OCI-LY1 (cell line): ENCODE results near the gene BABAM2.

Experiments
- EZH2 ChIP-seq: fragments of 200-600 bp; sonication (generic), shearing (Covaris generic); IDR thresholded peaks from 2 replicates; pipeline ENCODE4 v1.8.0; 2017; ENCODE audit warnings: borderline replicate concordance, mixed run types, mild to moderate bottlenecking, antibody characterized with exemption, low read length, moderate library complexity, mixed read lengths
- TF ChIP-seq, protein P1 (sequence below): fragments of 200-600 bp; sonication (generic), shearing (Covaris generic); IDR thresholded peaks from 2 replicates; pipeline ENCODE4 v1.5.1; 2017; ENCODE audit warnings: mild to moderate bottlenecking, antibody characterized with exemption, low read length, moderate library complexity, mixed read lengths

- TF ChIP-seq EZH2: no peak
- TF ChIP-seq, protein P1, sequence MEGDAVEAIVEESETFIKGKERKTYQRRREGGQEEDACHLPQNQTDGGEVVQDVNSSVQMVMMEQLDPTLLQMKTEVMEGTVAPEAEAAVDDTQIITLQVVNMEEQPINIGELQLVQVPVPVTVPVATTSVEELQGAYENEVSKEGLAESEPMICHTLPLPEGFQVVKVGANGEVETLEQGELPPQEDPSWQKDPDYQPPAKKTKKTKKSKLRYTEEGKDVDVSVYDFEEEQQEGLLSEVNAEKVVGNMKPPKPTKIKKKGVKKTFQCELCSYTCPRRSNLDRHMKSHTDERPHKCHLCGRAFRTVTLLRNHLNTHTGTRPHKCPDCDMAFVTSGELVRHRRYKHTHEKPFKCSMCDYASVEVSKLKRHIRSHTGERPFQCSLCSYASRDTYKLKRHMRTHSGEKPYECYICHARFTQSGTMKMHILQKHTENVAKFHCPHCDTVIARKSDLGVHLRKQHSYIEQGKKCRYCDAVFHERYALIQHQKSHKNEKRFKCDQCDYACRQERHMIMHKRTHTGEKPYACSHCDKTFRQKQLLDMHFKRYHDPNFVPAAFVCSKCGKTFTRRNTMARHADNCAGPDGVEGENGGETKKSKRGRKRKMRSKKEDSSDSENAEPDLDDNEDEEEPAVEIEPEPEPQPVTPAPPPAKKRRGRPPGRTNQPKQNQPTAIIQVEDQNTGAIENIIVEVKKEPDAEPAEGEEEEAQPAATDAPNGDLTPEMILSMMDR: no peak
Observed at GRCh38 chr2:28153851-28154250, 263.3 kb downstream of the BABAM2 start.
